PC-9 (cell line): ENCODE data around the gene BMPR1B. TPM values are rescaled to one million over a fixed set of nuclear protein-coding genes. Genes with fewer than 3 reads are reported as not detected.

Source experiments
- BruUV-seq: library from RNA; stranded (reverse); fragments of 400-500 nt; replicated peaks from 2 replicates; lab custom pipeline; 2021; lab: Mats Ljungman, UMichigan
- CTCF ChIA-PET: fragments of 300-600 bp; sonication (Branson Sonifier 250); formaldehyde crosslinking; loops from one replicate; lab custom pipeline; 2022; ENCODE audit warnings: antibody characterized with exemption; lab: Charles Lee
- POLR2A ChIA-PET: fragments of 300-600 bp; sonication (Branson Sonifier 250); formaldehyde crosslinking; loops from one replicate; lab custom pipeline; 2022; ENCODE audit warnings: antibody characterized with exemption; ENCODE audit not compliant: unreplicated experiment; lab: Charles Lee
- DNase-seq, 2 experiments: peaks; one replicate each; pipeline versions ENCODE4 v3.0.0 to v3.0.0-alpha.2; 2015 to 2022; ENCODE audit warnings: mixed read lengths in 1 of 2
- H2AFZ ChIP-seq: fragments of 200-600 bp; sonication (generic); 2 replicates; pipeline ENCODE4 v1.8.1; 2017; ENCODE audit warnings: antibody characterized with exemption
- H3F3A ChIP-seq: fragments of 200-600 bp; sonication (generic); 2 replicates; pipeline ENCODE4 v1.8.1; 2017; ENCODE audit warnings: antibody characterized with exemption, mild to moderate bottlenecking, low read depth; ENCODE audit not compliant: insufficient read depth
- H3K27ac ChIP-seq: fragments of 200-600 bp; sonication (generic); 2 replicates; pipeline ENCODE4 v1.6.1; 2016; ENCODE audit warnings: mixed run types
- H3K27me3 ChIP-seq: fragments of 200-600 bp; sonication (generic); 2 replicates; pipeline ENCODE4 v1.6.1; 2016; ENCODE audit warnings: low read depth, mixed run types; ENCODE audit not compliant: insufficient read depth
- H3K36me3 ChIP-seq: fragments of 200-600 bp; sonication (generic); 2 replicates; pipeline ENCODE4 v1.6.1; 2016; ENCODE audit warnings: low read depth, mixed run types
- H3K4me1 ChIP-seq: fragments of 200-600 bp; sonication (generic); replicated peaks from 2 replicates; pipeline ENCODE4 v1.6.1; 2016; ENCODE audit warnings: mixed run types; ENCODE audit not compliant: insufficient read depth
- H3K4me2 ChIP-seq: fragments of 200-600 bp; sonication (generic); 2 replicates; pipeline ENCODE4 v1.6.1; 2017; ENCODE audit warnings: mixed run types
- H3K4me3 ChIP-seq: fragments of 200-600 bp; sonication (generic); 2 replicates; pipeline ENCODE4 v1.6.1; 2016; ENCODE audit warnings: mixed run types
- H3K79me2 ChIP-seq: fragments of 200-600 bp; sonication (generic); 2 replicates; pipeline ENCODE4 v1.6.1; 2017; ENCODE audit warnings: low read depth, mixed run types
- H3K9me2 ChIP-seq: fragments of 200-600 bp; sonication (generic); 2 replicates; pipeline ENCODE4 v1.8.1; 2017; ENCODE audit warnings: mild to moderate bottlenecking; ENCODE audit not compliant: insufficient read depth
- H3K9me3 ChIP-seq: fragments of 200-600 bp; sonication (generic); 2 replicates; pipeline ENCODE4 v1.8.1; 2016; ENCODE audit warnings: low read depth; ENCODE audit not compliant: insufficient read depth
- H4K20me1 ChIP-seq: fragments of 200-600 bp; sonication (generic); 2 replicates; pipeline ENCODE4 v1.8.1; 2017; ENCODE audit not compliant: insufficient read depth
- CTCF ChIP-seq: fragments of 200-600 bp; sonication (generic); conservative IDR thresholded peaks from 2 replicates; pipeline ENCODE4 v1.6.1; 2017; ENCODE audit warnings: mixed run types, antibody characterized with exemption, mild to moderate bottlenecking, moderate library complexity
- EZH2 ChIP-seq: fragments of 200-600 bp; sonication (generic); IDR thresholded peaks from 2 replicates; pipeline ENCODE4 v1.8.0; 2017; ENCODE audit warnings: antibody characterized with exemption, low read depth
- intact Hi-C: fragments of 100-400 bp; cut with micrococcal nuclease; formaldehyde crosslinking; loops from one replicate; pipeline ENCODE4 v1.10.0; 2022; ENCODE audit not compliant: unreplicated experiment
- total RNA-seq: library from RNA; stranded (reverse); gene quantifications from 2 replicates; pipeline ENCODE4 v1.2.3, GENCODE V29; 2021

BMPR1B gene
- total RNA-seq, 1 experiment from 2014 or later = 1.1 TPM

GRCh38 chr4:94909645-94910044 lies 151.9 kb downstream of the BMPR1B start:
- no peaks in the 10 kb centered on the region for H4K20me1 ChIP-seq

GRCh38 chr4:94911106-94911505 lies 153.4 kb downstream of the BMPR1B start:
- Histone ChIP-seq H3K4me1 (no peaks in the 10 kb centered on the region), H3K79me2 (no peaks in the 10 kb centered on the region), H3K4me3 (no peak overlapping the region), H4K20me1 (no peaks in the 10 kb centered on the region), H3K36me3 (no peaks in the 10 kb centered on the region), H3K27ac (no peak overlapping the region), H3K9me3 (no peaks in the 10 kb centered on the region), H2AFZ (no peak overlapping the region), H3K9me2 (no peaks in the 10 kb centered on the region), H3K27me3 (no peaks in the 10 kb centered on the region), H3F3A (no peaks in the 10 kb centered on the region), H3K4me2 (no peak overlapping the region)
- ChIA-PET POLR2A (no interaction called here), CTCF (no interaction called here)
- intact Hi-C loops = no loop called here
- TF ChIP-seq EZH2 (no peak), CTCF (no peak)
- BruUV-seq = no TSS peak
- no peak for DNase-seq

More at GRCh38 chr4:94909645-94910044, 151.9 kb downstream of the BMPR1B start:
- ChIA-PET CTCF (no interaction called here), POLR2A (no interaction called here)
- Histone ChIP-seq H2AFZ (no peak overlapping the region), H3K36me3 (no peaks in the 10 kb centered on the region), H3K27ac (no peak overlapping the region), H3K27me3 (no peaks in the 10 kb centered on the region), H3K4me3 (no peak overlapping the region), H3F3A (no peaks in the 10 kb centered on the region), H3K9me2 (no peaks in the 10 kb centered on the region), H3K79me2 (no peaks in the 10 kb centered on the region), H3K4me2 (no peak overlapping the region), H3K4me1 (no peaks in the 10 kb centered on the region), H3K9me3 (no peaks in the 10 kb centered on the region)
- no peak for TF ChIP-seq EZH2
- TF ChIP-seq CTCF = no peak
- DNase-seq = no peak
- BruUV-seq = no TSS peak
- intact Hi-C loops = no loop called here

- no peaks in the 10 kb centered on the region for H3F3A ChIP-seq
- POLR2A ChIA-PET = no interaction called here
- BruUV-seq = no TSS peak
These were observed 154.9 kb downstream of the BMPR1B start for GRCh38 chr4:94912606-94913005.

More at GRCh38 chr4:94912606-94913005, 154.9 kb downstream of the BMPR1B start:
- Histone ChIP-seq H3K9me3 (no peaks in the 10 kb centered on the region), H3K9me2 (no peaks in the 10 kb centered on the region), H3K27me3 (no peaks in the 10 kb centered on the region), H3K4me3 (no peak overlapping the region), H2AFZ (no peak overlapping the region), H3K4me1 (no peaks in the 10 kb centered on the region), H3K4me2 (no peak overlapping the region), H3K79me2 (no peaks in the 10 kb centered on the region), H4K20me1 (no peaks in the 10 kb centered on the region), H3K36me3 (no peaks in the 10 kb centered on the region), H3K27ac (no peak overlapping the region)
- DNase-seq = no peak
- intact Hi-C loops = no loop called here
- no peak for TF ChIP-seq CTCF
- no peak for TF ChIP-seq EZH2
- CTCF ChIA-PET = no interaction called here
